ENCODE data around the gene SPARC.

The SPARC gene

DNA sequence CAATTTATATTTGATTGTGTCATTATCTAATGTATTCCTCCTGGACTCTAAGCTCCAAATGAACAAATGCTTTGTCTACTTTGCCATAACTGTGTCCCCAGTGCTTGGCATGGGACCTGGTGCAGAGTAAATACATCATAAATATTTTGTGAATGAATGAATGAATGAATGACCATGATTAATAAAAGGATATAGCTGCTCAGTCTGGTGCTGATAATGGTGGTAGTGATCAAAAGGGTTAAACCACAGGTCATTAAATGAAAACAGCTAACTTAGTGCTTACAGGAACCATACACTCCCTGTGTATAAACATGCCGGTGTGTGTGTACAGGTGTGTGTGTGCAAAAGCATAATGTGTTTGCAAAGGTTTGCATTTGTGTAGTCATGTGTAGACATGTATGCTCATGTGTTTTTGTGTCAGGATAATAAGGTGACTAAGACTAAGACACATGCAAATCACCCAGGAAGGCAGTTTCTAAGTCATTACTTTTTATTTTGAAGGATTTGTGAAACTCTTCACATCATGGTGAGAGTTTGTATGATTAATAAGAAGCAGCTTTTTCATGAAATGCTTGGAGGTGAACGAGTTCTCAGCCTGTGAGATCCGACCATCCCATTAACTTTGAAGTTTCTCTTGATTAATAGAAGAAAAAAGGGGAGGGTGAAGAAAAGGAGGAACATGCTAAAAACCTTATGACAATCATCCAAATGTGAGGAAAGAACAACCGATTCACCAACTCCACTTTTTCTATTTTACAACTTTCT, 24.6 kb downstream of the SPARC start:
- TF ChIP-seq, protein P1, sequence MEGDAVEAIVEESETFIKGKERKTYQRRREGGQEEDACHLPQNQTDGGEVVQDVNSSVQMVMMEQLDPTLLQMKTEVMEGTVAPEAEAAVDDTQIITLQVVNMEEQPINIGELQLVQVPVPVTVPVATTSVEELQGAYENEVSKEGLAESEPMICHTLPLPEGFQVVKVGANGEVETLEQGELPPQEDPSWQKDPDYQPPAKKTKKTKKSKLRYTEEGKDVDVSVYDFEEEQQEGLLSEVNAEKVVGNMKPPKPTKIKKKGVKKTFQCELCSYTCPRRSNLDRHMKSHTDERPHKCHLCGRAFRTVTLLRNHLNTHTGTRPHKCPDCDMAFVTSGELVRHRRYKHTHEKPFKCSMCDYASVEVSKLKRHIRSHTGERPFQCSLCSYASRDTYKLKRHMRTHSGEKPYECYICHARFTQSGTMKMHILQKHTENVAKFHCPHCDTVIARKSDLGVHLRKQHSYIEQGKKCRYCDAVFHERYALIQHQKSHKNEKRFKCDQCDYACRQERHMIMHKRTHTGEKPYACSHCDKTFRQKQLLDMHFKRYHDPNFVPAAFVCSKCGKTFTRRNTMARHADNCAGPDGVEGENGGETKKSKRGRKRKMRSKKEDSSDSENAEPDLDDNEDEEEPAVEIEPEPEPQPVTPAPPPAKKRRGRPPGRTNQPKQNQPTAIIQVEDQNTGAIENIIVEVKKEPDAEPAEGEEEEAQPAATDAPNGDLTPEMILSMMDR (IDR thresholded peaks at IDR 0.05; ENCODE audit: low read depth, low read length, missing control alignments): no peak
- no peak for DNase-seq (ENCODE audit: low read depth)
- in situ Hi-C loops (cut with HindIII; ENCODE audit: low sequenced_read_pairs): no loop called here
- no peak overlapping the region for H3K4me3 ChIP-seq (ENCODE audit: low read depth, low read length)

DNA sequence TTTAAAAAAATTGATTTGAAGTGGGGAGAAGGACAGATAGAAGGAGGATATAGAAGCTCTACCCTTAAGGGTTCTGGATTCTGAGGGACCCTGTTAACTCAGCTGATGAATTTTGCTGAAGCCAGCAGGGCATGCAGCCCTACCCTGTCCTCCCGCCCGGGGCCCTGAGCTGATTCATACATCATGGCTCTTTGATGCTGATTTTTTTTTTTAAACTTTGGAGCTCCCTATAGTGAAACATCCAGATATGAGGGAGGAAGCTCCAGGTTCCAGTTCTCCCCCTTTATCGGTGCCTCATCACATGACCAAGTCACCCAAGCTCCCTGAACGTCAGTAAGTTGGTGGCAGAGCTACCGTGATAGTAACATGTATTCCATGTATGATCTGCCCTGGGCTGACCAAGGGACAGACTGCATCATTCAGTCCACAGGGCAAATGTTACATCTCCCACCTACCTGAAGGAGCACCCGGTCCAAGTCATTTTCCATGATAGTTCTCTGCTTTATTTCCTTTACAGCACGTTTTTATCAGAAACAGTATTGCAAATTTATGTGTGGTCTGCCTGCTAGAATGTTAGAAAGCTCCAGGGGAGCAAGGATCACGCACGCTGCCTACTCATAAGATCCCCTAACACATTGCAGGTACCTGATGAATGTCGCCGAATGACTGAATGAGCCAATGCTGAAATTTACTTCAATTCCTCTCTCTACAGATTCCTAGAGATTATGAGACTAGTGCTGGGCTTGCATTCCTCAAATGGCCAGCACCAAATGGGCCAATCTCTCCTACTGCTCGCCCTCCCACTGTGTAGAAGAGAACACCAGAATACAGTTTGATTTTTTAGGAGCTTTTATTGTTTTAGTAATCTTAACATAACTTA, 25.9 kb downstream of the SPARC start:
- DNase-seq (ENCODE audit: low read depth): no peak
- TF ChIP-seq, protein P1 (IDR thresholded peaks at IDR 0.05; ENCODE audit: low read depth, low read length, missing control alignments): no peak
- in situ Hi-C loops (cut with HindIII; ENCODE audit: low sequenced_read_pairs): no loop called here
- H3K4me3 ChIP-seq (ENCODE audit: low read depth, low read length): no peak overlapping the region

DNA sequence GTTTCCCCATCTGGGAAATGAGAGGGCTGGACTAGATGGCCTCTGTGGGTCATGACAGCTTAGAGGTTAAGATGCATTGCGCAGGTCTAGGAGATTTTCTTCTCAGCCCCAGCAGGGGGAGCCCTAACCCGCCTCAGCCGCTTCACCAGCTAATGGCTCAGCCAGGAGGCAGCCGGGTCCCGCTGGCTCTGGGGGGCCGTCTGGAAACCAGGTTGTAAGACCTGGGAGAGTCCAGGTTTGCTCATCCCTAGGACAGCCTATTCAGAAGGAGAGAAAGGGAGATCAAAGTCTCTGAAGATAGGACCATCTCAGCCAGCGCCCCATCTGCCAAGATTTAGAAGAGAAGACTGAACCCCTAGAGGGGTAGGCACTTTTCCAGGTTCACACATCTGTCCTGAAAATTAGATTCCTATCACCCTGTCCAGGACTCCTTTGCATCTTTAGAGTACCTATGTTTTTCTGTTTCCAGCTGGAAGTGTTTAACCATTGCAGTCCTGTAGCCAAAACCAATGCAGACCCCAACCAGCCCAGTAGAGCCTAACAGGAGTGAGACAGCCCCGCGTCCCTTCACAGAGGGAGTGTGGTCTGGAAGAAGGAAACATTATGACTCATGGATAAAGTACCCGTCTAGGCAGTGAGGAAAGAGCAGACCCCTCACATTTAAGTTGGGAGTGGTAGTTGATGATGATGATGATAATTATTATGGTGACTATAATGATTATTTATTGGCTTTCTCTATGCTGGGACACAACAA, 27.5 kb downstream of the SPARC start:
- DNase-seq (ENCODE audit: low read depth): peak; percentile 51
- no peak overlapping the region for H3K4me3 ChIP-seq (ENCODE audit: low read depth, low read length)
- TF ChIP-seq, protein P1 (IDR thresholded peaks at IDR 0.05; ENCODE audit: low read depth, low read length, missing control alignments): peak; percentile 85
- in situ Hi-C loops (cut with HindIII; ENCODE audit: low sequenced_read_pairs): no loop called here

DNA sequence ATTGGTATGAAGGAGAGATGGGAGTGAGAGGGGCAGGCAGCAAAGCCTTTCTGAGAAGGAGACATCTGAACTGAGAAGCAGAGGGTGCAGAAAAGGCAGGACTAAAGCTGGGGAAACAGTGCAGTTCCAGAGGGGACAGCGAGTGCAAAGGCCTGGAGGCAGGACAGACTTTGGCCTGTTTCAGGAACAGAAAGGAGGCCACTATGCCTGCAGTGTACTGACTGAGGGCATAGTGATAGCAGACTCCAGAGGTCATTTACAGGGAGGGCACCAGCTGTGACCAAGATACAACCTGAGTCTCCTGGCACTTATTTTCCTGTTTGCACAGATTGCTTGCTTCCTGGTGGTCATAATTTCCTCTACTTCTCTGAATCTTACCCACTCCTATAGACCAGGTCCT, 29.6 kb downstream of the SPARC start:
- DNase-seq (ENCODE audit: low read depth): no peak
- TF ChIP-seq, protein P1 (IDR thresholded peaks at IDR 0.05; ENCODE audit: low read depth, low read length, missing control alignments): no peak
- no peak overlapping the region for H3K4me3 ChIP-seq (ENCODE audit: low read depth, low read length)
- in situ Hi-C loops (cut with HindIII; ENCODE audit: low sequenced_read_pairs): no loop called here

DNA sequence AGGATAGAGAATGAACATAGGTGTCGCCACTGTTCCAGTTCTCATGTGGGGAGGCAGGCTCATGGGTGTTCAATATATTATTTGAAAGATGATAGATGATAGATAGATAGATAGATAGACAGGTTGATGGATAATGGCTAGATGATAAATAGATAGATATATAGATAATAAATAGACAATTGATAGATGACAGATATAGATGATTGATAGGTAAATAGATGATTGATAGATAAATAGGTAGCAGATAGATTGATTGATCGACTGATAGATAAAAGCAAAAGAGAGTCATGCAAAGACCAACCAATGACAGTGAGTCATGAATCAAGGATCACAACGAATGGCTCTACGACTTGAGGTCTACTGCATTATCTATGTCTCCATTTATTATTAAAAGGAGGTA, 30.4 kb downstream of the SPARC start:
- no peak for DNase-seq (ENCODE audit: low read depth)
- TF ChIP-seq, protein P1 (IDR thresholded peaks at IDR 0.05; ENCODE audit: low read depth, low read length, missing control alignments): no peak
- H3K4me3 ChIP-seq (ENCODE audit: low read depth, low read length): no peak overlapping the region
- in situ Hi-C loops (cut with HindIII; ENCODE audit: low sequenced_read_pairs): no loop called here

DNA sequence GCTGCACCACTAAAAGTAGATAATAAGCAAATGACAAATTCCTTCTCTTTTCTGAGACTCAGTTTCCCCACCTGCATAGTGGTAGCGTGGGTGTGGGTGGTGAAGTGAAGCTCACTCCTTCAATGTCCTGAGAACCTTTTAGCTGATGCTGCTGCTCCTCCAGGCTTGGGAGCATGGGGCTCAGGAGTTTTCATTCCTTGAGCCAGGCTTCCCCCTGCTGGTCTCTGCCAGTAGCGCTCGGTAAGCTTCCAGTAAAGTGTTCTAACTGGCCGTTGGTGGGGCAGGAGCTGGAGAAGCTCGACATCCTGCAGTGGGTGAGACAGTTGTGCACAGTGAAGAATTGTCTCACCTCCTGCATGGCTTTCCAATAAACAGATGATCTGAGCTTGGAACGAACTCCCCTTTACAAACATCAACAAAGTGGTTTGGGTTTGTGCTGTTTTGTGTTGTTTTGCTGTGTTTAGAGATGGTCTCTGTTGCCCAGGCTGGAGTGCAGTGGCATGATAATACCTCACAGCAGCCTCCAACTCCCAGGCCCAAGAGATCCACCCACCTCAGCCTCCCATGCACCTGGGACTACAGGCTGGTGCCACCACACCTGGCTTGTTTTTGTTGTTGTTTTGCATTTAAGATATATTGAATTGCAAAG, 34.6 kb downstream of the SPARC start:
- peak; percentile 71 for DNase-seq (ENCODE audit: low read depth)
- in situ Hi-C loops (cut with HindIII; ENCODE audit: low sequenced_read_pairs): no loop called here
- TF ChIP-seq, protein P1 (IDR thresholded peaks at IDR 0.05; ENCODE audit: low read depth, low read length, missing control alignments): peak; percentile 93
- H3K4me3 ChIP-seq (ENCODE audit: low read depth, low read length): no peak overlapping the region

Measured in astrocyte of the cerebellum (primary cell).